HepG2 (cell line): ENCODE results near the gene GPR17.

Experiments used
- BRCA1 ChIP-seq: sonication (generic); formaldehyde crosslinking; IDR thresholded peaks from 2 replicates; pipeline ENCODE4 v1.4.0; 2020; ENCODE audit warnings: missing genetic modification reagents
- FOXC1 ChIP-seq: sonication (generic); formaldehyde crosslinking; IDR thresholded peaks from 2 replicates; pipeline ENCODE4 v1.8.0; 2022; ENCODE audit warnings: mild to moderate bottlenecking, missing genetic modification reagents, borderline replicate concordance
- HMG20A ChIP-seq: IDR thresholded peaks from 2 replicates; pipeline ENCODE4 v1.6.1; 2016; ENCODE audit warnings: borderline replicate concordance
- JUN ChIP-seq: sonication (generic); formaldehyde crosslinking; IDR thresholded peaks from 2 replicates; pipeline ENCODE4 v1.4.0; 2020; ENCODE audit warnings: mild to moderate bottlenecking, missing genetic modification reagents
- MAFG ChIP-seq: sonication (generic); formaldehyde crosslinking; IDR thresholded peaks from 2 replicates; pipeline ENCODE4 v1.5.1; 2020; ENCODE audit warnings: mild to moderate bottlenecking, missing genetic modification reagents
- NFKB2 ChIP-seq: sonication (generic); formaldehyde crosslinking; IDR thresholded peaks from 2 replicates; pipeline ENCODE4 v1.4.0; 2020; ENCODE audit warnings: missing genetic modification reagents, borderline replicate concordance
- TF ChIP-seq, protein P1 (sequence below): sonication (generic); formaldehyde crosslinking; IDR thresholded peaks from 2 replicates; pipeline ENCODE4 v1.5.0; 2020; ENCODE audit warnings: mild to moderate bottlenecking, missing genetic modification reagents, moderate library complexity
- TF ChIP-seq, protein P2 (sequence below): sonication (generic); formaldehyde crosslinking; conservative IDR thresholded peaks from 2 replicates; pipeline ENCODE4 v1.4.0; 2020; ENCODE audit warnings: missing genetic modification reagents
- TF ChIP-seq, protein P3 (sequence below): sonication (generic); formaldehyde crosslinking; IDR thresholded peaks from 2 replicates; pipeline ENCODE4 v1.4.0; 2020; ENCODE audit warnings: mild to moderate bottlenecking, missing genetic modification reagents

DNA sequence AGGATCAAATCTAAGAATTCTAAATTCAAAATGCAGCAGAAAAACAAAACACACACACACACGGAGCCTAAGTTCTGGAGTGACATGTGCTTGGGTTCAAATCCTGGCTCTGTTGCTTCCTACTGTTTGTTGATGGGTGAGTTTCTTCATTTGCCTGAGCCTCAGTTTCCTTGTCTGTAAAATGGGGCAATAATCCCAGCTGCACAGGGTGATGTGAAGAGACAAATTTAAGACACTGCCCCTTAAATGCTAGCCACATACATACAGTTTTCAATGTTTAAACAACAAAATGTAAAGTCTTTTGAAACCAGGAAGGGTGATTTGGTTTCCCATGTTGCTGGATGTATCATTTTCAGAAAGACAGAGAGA lies 943 bp upstream of the GPR17 start:
- TF ChIP-seq, protein P1, sequence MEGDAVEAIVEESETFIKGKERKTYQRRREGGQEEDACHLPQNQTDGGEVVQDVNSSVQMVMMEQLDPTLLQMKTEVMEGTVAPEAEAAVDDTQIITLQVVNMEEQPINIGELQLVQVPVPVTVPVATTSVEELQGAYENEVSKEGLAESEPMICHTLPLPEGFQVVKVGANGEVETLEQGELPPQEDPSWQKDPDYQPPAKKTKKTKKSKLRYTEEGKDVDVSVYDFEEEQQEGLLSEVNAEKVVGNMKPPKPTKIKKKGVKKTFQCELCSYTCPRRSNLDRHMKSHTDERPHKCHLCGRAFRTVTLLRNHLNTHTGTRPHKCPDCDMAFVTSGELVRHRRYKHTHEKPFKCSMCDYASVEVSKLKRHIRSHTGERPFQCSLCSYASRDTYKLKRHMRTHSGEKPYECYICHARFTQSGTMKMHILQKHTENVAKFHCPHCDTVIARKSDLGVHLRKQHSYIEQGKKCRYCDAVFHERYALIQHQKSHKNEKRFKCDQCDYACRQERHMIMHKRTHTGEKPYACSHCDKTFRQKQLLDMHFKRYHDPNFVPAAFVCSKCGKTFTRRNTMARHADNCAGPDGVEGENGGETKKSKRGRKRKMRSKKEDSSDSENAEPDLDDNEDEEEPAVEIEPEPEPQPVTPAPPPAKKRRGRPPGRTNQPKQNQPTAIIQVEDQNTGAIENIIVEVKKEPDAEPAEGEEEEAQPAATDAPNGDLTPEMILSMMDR (CRISPR knock-in tag), result no peak
- no peak for TF ChIP-seq JUN (CRISPR knock-in tag)
- TF ChIP-seq, protein P2, sequence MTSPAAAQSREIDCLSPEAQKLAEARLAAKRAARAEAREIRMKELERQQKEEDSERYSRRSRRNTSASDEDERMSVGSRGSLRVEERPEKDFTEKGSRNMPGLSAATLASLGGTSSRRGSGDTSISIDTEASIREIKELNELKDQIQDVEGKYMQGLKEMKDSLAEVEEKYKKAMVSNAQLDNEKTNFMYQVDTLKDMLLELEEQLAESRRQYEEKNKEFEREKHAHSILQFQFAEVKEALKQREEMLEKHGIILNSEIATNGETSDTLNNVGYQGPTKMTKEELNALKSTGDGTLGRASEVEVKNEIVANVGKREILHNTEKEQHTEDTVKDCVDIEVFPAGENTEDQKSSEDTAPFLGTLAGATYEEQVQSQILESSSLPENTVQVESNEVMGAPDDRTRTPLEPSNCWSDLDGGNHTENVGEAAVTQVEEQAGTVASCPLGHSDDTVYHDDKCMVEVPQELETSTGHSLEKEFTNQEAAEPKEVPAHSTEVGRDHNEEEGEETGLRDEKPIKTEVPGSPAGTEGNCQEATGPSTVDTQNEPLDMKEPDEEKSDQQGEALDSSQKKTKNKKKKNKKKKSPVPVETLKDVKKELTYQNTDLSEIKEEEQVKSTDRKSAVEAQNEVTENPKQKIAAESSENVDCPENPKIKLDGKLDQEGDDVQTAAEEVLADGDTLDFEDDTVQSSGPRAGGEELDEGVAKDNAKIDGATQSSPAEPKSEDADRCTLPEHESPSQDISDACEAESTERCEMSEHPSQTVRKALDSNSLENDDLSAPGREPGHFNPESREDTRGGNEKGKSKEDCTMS, result no peak
- no peak for TF ChIP-seq NFKB2
- TF ChIP-seq HMG20A (CRISPR knock-in tag), result no peak
- TF ChIP-seq BRCA1 (CRISPR knock-in tag), result no peak
- TF ChIP-seq FOXC1 (CRISPR knock-in tag), result no peak
- TF ChIP-seq MAFG (CRISPR knock-in tag), result no peak
- TF ChIP-seq, protein P3, sequence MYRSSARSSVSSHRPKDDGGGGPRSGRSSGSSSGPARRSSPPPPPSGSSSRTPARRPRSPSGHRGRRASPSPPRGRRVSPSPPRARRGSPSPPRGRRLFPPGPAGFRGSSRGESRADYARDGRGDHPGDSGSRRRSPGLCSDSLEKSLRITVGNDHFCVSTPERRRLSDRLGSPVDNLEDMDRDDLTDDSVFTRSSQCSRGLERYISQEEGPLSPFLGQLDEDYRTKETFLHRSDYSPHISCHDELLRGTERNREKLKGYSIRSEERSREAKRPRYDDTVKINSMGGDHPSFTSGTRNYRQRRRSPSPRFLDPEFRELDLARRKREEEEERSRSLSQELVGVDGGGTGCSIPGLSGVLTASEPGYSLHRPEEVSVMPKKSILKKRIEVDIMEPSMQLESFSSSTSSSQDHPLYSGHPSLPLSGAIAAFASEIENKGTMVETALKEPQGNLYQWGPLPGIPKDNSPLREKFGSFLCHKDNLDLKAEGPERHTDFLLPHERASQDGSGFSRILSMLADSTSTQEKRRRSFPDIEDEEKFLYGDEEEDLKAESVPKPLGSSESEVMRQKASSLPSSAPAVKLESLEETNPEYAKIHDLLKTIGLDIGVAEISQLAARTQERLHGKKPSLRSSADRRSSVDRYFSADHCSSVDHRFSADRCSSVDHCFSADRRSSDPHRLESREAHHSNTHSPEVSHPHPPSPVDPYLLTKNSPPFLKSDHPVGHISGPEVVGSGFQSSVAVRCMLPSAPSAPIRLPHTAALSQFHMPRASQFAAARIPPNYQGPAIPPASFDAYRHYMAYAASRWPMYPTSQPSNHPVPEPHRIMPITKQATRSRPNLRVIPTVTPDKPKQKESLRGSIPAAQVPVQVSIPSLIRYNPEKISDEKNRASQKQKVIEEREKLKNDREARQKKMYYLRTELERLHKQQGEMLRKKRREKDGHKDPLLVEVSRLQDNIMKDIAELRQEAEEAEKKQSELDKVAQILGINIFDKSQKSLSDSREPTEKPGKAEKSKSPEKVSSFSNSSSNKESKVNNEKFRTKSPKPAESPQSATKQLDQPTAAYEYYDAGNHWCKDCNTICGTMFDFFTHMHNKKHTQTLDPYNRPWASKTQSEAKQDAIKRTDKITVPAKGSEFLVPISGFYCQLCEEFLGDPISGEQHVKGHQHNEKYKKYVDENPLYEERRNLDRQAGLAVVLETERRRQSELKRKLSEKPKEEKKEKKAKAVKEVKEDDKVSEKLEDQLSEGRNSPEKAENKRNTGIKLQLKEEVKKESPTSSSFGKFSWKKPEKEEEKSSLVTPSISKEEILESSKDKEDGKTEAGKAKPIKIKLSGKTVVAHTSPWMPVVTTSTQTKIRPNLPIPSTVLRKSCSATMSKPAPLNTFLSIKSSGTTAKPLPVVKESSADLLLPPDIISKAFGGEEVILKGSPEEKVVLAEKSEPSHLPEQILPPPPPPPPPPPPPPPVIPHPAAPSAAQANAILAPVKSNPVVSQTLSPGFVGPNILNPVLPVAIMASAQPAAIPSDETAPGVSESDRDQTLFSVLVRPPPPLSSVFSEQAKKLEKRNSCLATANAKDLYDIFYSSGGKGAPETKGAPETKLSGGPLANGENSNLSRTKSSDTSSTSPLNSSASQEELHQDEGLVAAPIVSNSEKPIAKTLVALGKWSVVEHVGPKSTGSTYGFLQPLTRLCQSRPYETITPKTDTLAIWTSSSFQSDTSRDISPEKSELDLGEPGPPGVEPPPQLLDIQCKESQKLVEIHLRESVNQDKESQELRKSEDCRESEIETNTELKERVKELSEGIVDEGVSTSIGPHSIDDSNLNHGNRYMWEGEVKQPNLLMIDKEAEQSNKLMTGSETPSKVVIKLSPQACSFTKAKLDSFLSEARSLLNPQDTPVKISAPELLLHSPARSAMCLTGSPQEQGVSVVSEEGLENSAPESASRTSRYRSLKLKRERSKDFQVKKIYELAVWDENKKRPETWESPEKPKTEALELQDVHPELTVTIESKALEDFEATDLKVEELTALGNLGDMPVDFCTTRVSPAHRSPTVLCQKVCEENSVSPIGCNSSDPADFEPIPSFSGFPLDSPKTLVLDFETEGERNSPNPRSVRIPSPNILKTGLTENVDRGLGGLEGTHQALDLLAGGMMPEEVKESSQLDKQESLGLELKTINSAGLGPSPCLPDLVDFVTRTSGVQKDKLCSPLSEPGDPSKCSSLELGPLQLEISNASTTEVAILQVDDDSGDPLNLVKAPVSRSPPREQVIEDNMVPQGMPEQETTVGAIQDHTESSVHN (CRISPR knock-in tag), result no peak
